ENCODE measurements around the gene FAM237B. TPM values are rescaled to one million over a fixed set of nuclear protein-coding genes. Genes with fewer than 3 reads are reported as not detected.

The FAM237B gene
- not detected in 2 replicates for total RNA-seq

DNA sequence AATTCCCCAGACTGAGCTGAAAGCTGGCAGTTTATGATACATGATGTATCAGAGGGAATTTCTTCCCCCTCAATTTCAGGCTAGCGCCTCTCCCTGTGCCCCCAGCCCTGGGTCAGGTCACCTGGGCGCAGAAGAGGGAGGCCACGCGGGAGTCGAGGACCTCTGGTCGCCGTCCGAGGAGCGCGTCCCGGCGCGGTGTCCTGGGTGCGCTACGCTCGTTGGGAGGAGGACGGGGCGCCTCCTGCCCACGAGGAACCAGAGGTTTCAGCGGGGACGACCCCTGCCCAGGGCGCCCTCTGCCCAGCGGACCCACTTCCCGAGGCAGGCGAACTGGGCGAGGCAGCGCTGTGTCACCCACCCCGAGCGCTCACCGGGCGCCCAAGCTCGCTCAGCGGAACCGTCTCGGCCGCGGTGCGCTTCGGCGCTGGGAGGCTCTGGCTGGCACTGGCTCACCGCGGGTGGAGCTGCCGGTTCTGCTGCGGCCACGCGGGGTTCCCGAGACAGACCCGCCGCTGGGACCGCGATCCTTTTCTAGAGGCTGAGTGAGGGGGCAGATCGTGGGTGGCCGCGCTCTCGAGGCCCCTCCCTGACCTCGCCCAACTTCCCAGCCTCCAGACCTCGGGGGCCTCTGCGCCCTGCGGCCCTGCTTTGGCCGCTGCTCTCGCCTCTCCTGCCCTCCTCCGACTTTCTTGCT is at the start of gene FAM237B:
TSS of gene FAM237B (minus strand) at position 504 of the 694 bp plus-strand sequence. CDS start 1,556 bp downstream, outside the sequence.

GRCh38 chr7:90346336-90347125 is 25.4 kb upstream of the FAM237B start, which contains the start of gene GTPBP10:
GTPBP10 (plus strand) TSS chr7:90346716; CDS start chr7:90346742, 26 bp downstream.

Other genes starting within 250 kb of the FAM237B start
- gene STEAP1, start 166.8 kb downstream of the FAM237B start, total RNA-seq: 68.3 and 73.1 TPM in 2 replicates
- 18.0 and 22.3 TPM in 2 replicates for gene STEAP2, start 109.6 kb downstream of the FAM237B start, total RNA-seq
- 6.1 and 7.8 TPM in 2 replicates for gene CFAP69, start 76.1 kb downstream of the FAM237B start, total RNA-seq
- gene GTPBP10, start 25.4 kb upstream of the FAM237B start, total RNA-seq: 10.0 and 14.4 TPM in 2 replicates
- 35.5 and 40.7 TPM in 2 replicates for gene CLDN12, start 82.2 kb upstream of the FAM237B start, total RNA-seq
- gene PTTG1IP2, start 148.3 kb upstream of the FAM237B start, total RNA-seq: not detected in 2 replicates

Measured in aortic smooth muscle cell (primary cell).